HUES48 (cell line): Measurements from ENCODE around the gene SETDB2.
A peak's percentile ranks its signal among the peaks of the same experiment; 100 is the strongest.
"Not testable (repeated sequence)": the region's sequence is repeated elsewhere in the genome, so short reads cannot be mapped to it uniquely, and the experiment has no call there.

Experiments
- H3K27ac ChIP-seq: one replicate; pipeline ENCODE4 v1.7.0; 2013; ENCODE audit warnings: low read depth, low read length, inconsistent platforms
- H3K27me3 ChIP-seq: 2 replicates; pipeline ENCODE4 v1.6.1; 2013; ENCODE audit warnings: mild to moderate bottlenecking, low read length; ENCODE audit not compliant: control insufficient read depth, insufficient read depth
- H3K36me3 ChIP-seq: 2 replicates; pipeline ENCODE4 v1.6.1; 2013; ENCODE audit warnings: low read length; ENCODE audit not compliant: control insufficient read depth, insufficient read depth
- H3K4me1 ChIP-seq: 2 replicates; pipeline ENCODE4 v1.6.1; 2013; ENCODE audit warnings: mild to moderate bottlenecking, low read length; ENCODE audit not compliant: control insufficient read depth, insufficient read depth
- H3K4me3 ChIP-seq: 2 replicates; pipeline ENCODE4 v1.5.1; 2013; ENCODE audit warnings: mild to moderate bottlenecking, low read depth, low read length
- H3K9ac ChIP-seq: 2 replicates; pipeline ENCODE4 v1.6.1; 2013; ENCODE audit warnings: mild to moderate bottlenecking, low read depth, low read length, moderate library complexity
- H3K9me3 ChIP-seq: 2 replicates; pipeline ENCODE4 v1.6.1; 2013; ENCODE audit warnings: low read length; ENCODE audit not compliant: control insufficient read depth, insufficient read depth

SETDB2 gene

GRCh38 chr13:49476529-49476928 is 32.5 kb downstream of the SETDB2 start:
- Histone ChIP-seq H3K9ac (no peak overlapping the region), H3K27me3 (no peaks in the 10 kb centered on the region), H3K4me3 (no peak overlapping the region), H3K9me3 (no peaks in the 10 kb centered on the region), H3K4me1 (no peaks in the 10 kb centered on the region), H3K27ac (no peak overlapping the region), H3K36me3 (peaks cover 16% of the 10 kb centered on the region)

- H3K4me3 ChIP-seq, result no peak overlapping the region
- peaks cover 13% of the 10 kb centered on the region for H3K36me3 ChIP-seq
- H3K27ac ChIP-seq, result no peak overlapping the region
- no peak overlapping the region for H3K9ac ChIP-seq
- H3K9me3 ChIP-seq, result no peaks in the 10 kb centered on the region
- H3K27me3 ChIP-seq, result no peaks in the 10 kb centered on the region
- H3K4me1 ChIP-seq, result no peaks in the 10 kb centered on the region
Observed at GRCh38 chr13:49481788-49482187, 37.7 kb downstream of the SETDB2 start.

- no peak overlapping the region for H3K27ac ChIP-seq
- H3K4me3 ChIP-seq, result no peak overlapping the region
- no peak overlapping the region for H3K9ac ChIP-seq
- H3K9me3 ChIP-seq, result no peaks in the 10 kb centered on the region
- no peaks in the 10 kb centered on the region for H3K4me1 ChIP-seq
- no peaks in the 10 kb centered on the region for H3K27me3 ChIP-seq
- peaks cover 3% of the 10 kb centered on the region; the same call in 1 of the 2 replicates for H3K36me3 ChIP-seq
Observed at GRCh38 chr13:49488563-49488962, 44.5 kb downstream of the SETDB2 start.

GRCh38 chr13:49494645-49495044 is 50.6 kb downstream of the SETDB2 start:
- no peak overlapping the region for H3K9ac ChIP-seq

GRCh38 chr13:49495783-49496762 is 52.0 kb downstream of the SETDB2 start, which contains the start of gene PHF11:
Gene PHF11, plus strand, starts transcription at chr13:49495953. Its CDS starts 49 bp downstream, at chr13:49496002.
- H3K27me3 ChIP-seq, result no peaks in the 10 kb centered on the region
- no peaks in the 10 kb centered on the region for H3K36me3 ChIP-seq
- H3K27ac ChIP-seq, result peak within 1 kb of the TSS; percentile 86
- peak within 1 kb of the TSS; percentile 84 for H3K4me3 ChIP-seq
- H3K4me1 ChIP-seq, result no peaks in the 10 kb centered on the region
- peak within 1 kb of the TSS; percentile 79 for H3K9ac ChIP-seq
- no peaks in the 10 kb centered on the region for H3K9me3 ChIP-seq

More at GRCh38 chr13:49494645-49495044, 50.6 kb downstream of the SETDB2 start:
- Histone ChIP-seq H3K9me3 (no peaks in the 10 kb centered on the region), H3K36me3 (no peaks in the 10 kb centered on the region), H3K27me3 (no peaks in the 10 kb centered on the region), H3K27ac (no peak overlapping the region), H3K4me3 (peak overlapping the region; percentile 84; the same call in 1 of the 2 replicates), H3K4me1 (no peaks in the 10 kb centered on the region)

- not testable (repeated sequence) for H3K9ac ChIP-seq, H3K4me3 ChIP-seq, H3K36me3 ChIP-seq
Observed at GRCh38 chr13:49496837-49497236, 52.8 kb downstream of the SETDB2 start.

GRCh38 chr13:49497272-49497671 is 53.2 kb downstream of the SETDB2 start:
- H3K27ac ChIP-seq, result no peak overlapping the region
- H3K4me1 ChIP-seq, result no peaks in the 10 kb centered on the region
- no peaks in the 10 kb centered on the region for H3K9me3 ChIP-seq
- H3K27me3 ChIP-seq, result no peaks in the 10 kb centered on the region
- no peaks in the 10 kb centered on the region for H3K36me3 ChIP-seq
- H3K4me3 ChIP-seq, result no peak overlapping the region
- H3K9ac ChIP-seq, result no peak overlapping the region

More at GRCh38 chr13:49496837-49497236, 52.8 kb downstream of the SETDB2 start:
- not testable (repeated sequence) for H3K27me3 ChIP-seq, H3K4me1 ChIP-seq, H3K9me3 ChIP-seq, H3K27ac ChIP-seq

GRCh38 chr13:49498206-49498605 is 54.1 kb downstream of the SETDB2 start:
- H3K4me1 ChIP-seq, result no peaks in the 10 kb centered on the region
- H3K4me3 ChIP-seq, result no peak overlapping the region
- H3K27me3 ChIP-seq, result no peaks in the 10 kb centered on the region
- H3K9me3 ChIP-seq, result no peaks in the 10 kb centered on the region
- H3K27ac ChIP-seq, result no peak overlapping the region
- no peak overlapping the region for H3K9ac ChIP-seq
- no peaks in the 10 kb centered on the region for H3K36me3 ChIP-seq

GRCh38 chr13:49499889-49500660 is 56.0 kb downstream of the SETDB2 start:
- Histone ChIP-seq H3K27ac (no peak overlapping the region), H3K27me3 (no peaks in the 10 kb centered on the region), H3K4me3 (no peak overlapping the region), H3K36me3 (no peaks in the 10 kb centered on the region), H3K9me3 (no peaks in the 10 kb centered on the region), H3K4me1 (no peaks in the 10 kb centered on the region), H3K9ac (no peak overlapping the region)

- Histone ChIP-seq H3K27me3 (no peaks in the 10 kb centered on the region), H3K4me1 (no peaks in the 10 kb centered on the region), H3K4me3 (no peak overlapping the region), H3K9ac (no peak overlapping the region), H3K9me3 (no peaks in the 10 kb centered on the region), H3K36me3 (no peaks in the 10 kb centered on the region), H3K27ac (no peak overlapping the region)
Observed at GRCh38 chr13:49502954-49503353, 58.9 kb downstream of the SETDB2 start.

- Histone ChIP-seq H3K36me3 (no peaks in the 10 kb centered on the region), H3K9ac (no peak overlapping the region), H3K9me3 (no peaks in the 10 kb centered on the region), H3K4me3 (no peak overlapping the region), H3K4me1 (no peaks in the 10 kb centered on the region), H3K27me3 (no peaks in the 10 kb centered on the region), H3K27ac (no peak overlapping the region)
Observed at GRCh38 chr13:49503951-49504350, 59.9 kb downstream of the SETDB2 start.
